ENCODE results near the gene GTF3C2.

GTF3C2 gene, protein sequence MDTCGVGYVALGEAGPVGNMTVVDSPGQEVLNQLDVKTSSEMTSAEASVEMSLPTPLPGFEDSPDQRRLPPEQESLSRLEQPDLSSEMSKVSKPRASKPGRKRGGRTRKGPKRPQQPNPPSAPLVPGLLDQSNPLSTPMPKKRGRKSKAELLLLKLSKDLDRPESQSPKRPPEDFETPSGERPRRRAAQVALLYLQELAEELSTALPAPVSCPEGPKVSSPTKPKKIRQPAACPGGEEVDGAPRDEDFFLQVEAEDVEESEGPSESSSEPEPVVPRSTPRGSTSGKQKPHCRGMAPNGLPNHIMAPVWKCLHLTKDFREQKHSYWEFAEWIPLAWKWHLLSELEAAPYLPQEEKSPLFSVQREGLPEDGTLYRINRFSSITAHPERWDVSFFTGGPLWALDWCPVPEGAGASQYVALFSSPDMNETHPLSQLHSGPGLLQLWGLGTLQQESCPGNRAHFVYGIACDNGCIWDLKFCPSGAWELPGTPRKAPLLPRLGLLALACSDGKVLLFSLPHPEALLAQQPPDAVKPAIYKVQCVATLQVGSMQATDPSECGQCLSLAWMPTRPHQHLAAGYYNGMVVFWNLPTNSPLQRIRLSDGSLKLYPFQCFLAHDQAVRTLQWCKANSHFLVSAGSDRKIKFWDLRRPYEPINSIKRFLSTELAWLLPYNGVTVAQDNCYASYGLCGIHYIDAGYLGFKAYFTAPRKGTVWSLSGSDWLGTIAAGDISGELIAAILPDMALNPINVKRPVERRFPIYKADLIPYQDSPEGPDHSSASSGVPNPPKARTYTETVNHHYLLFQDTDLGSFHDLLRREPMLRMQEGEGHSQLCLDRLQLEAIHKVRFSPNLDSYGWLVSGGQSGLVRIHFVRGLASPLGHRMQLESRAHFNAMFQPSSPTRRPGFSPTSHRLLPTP

DNA sequence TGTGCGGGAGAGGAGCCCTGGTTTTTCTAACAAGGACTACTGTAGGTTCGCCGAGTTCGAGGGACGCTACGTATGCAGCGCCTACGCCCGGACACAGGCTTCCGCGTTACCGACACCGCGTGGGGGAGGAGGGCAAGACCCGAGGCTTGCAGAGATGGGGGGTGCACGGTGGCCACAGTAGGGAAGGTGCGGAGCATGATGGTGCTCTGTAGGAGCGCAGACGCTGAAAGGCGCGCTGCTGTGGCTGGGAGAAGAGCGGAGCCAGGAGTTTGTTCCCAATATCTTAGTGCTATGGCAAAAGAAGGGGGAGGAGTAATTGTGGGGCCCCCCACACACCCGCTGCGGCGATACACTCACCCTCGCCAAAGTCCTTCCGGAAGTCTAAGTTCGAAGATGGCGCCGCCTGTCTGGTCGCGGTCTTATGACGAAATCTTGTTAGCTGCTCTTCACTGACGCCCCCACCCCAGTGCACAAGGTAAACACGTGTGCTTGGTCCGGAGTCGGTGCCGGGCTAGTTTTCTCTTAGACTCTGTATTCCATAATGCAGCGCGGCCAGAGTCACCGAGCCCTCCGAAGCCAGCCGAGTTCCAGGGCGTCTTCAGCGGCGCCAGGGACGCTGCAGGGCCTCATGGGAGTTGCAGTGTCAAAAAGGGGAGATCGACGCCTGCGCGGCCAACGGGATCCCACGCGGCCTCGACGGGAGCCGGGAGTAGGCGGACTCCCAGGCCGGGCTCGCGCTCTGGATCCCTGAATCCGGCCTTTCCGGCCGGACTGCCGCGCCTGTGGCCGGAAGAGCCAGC, at the start of gene GTF3C2:
TSS of gene GTF3C2 (minus strand) at position 383 of the 800 bp plus-strand sequence. CDS start 13,210 bp downstream, outside the sequence.
- peak; percentile 72 for FAIRE-seq
- peak; percentile 97 for DNase-seq (ENCODE audit: insufficient read length, low spot score)

DNA sequence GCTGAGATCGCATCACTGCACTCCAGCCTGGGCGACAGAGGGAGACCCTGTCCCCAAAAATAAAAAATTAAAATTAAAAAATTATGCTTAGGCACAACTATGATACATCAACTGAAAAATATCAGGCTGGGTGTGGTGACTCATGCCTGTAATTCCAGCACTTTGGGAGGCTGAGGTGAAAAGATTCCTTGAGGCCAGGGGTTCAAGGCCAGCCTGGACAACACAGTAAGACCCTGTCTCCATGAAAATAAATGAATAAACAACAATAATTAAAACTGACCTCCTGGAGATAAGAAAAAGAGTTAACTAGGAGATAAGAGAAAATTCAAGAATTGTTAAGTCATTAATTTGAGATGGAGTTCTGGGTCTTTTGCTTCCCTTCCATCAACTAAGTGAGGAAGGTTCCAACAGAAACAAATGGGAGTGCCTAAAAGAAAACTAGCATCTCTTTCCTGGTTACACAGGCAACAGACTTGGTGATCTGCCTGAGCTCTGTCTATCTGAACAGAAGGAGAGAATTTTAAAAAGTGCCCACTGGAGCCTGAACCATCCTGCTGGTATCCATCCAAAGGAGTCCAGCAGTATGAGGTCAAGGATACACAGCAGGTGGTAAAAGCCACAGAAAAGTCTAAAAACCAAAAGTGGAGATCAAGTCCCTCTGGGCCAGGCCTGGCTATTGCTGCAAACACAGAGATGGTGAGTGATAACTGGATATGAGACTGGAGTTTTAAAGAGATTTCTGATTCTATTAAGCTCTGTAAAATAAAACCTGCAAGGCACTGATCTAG, 44.0 kb upstream of the GTF3C2 start:
- no peak for DNase-seq (ENCODE audit: insufficient read length, low spot score)
- no peak for FAIRE-seq

DNA sequence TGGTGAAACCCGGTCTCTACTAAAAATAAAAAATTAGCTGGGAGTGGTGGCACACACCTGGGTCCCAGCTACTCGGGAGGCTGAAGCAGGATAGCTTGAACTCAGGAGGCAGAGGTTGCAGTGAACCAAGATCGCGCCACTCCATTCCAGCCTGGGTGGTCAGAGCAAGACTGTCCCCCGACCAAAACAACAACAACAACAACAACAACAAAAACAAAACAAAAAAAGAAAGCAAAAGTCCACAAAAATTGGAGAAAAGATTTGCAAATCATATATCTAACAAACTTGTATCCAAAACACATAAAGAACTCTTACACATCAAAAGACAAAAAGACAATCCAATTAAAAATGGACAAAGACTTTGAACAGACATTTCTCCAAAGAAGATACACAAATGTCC, 42.4 kb upstream of the GTF3C2 start:
- no peak for DNase-seq (ENCODE audit: insufficient read length, low spot score)
- no peak for FAIRE-seq

DNA sequence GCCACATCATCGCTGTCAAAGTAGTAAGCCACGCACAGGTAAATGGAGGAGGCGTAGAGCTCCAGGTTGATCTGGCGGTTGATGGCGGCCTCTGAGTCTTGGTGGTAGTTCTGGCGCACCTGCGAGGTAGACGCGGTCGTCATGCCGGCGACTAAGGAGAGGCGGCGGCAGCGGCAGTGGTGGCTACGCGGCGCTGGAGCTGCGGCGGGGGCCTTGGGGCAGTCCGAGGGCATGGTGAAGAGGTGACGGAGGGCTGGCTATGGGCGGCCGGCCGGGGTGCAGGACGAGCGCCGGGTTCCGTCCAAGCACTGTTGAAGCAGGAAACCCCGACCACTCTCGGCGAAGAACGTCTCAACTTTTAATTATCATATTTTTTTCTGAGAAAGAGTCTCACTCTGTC, 36.7 kb upstream of the GTF3C2 start:
- no peak for DNase-seq (ENCODE audit: insufficient read length, low spot score)
- FAIRE-seq: no peak

DNA sequence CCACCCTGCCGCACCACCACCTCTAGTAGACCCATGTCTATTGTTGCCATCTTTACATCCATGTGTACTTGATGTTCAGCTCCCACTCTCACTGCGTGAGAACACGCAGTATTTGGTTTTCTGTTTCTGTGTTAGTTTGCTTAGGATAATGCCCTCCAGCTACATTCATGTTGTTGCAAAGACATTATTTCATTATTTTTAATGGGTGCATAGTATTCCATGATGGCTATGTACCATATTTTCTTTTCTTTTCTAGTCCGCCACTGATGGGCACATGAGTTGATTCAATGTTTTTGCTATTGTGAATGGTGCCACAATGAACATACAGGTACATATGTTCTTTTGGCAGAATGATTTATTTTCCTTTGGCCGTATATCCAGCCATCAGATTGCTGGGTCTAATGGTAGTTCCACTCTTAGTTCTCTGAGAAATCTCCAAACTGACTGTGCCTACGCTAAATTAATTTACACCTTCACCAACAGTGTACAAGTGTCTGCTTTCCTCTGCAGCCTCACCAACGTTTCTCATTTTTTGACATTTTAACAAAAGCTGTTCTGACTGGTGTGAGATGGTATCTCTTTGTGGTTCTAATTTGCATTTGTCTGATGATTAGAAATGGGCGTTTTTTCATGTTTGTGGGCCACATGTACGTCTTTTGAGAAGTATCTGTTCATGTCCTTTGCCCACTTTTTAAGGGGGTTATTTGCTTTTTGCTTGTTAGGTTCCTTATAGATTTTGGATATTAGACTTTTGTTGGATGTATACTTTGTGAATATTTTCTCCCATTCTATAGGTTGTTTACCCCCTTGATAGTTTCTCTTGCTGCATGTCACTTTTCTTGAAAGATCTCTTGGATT, 34.5 kb upstream of the GTF3C2 start:
- DNase-seq (ENCODE audit: insufficient read length, low spot score) (no peak), FAIRE-seq (no peak)

DNA sequence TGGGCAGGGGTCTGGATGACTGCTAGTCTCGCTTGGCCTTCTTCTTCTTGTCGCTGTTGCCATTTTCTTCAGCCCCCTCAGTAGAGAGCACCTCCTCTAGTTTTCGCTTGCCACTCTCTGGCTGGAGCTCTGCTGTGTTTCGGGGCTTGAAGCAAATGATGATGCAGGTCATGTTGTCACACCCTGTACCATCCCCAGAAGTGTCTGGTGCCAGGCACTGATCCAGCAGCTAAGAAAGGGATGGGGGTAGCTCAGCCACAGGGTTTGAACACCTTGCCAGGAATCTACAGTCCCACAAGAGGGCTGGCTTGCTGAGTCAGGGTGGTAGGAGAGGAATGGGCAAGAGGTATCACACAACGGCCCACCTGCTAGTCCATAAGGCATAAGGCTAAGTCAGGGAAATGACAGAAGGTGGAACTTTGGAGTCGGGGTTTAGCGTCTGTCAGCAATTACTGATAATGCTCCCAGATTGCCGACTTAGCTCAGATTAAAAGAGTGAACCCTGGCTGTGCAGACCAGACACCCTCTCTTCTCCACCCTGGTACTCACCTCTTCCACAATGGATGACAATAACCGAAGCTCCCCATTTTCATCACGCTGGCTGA, 25.1 kb upstream of the GTF3C2 start:
- no peak for DNase-seq (ENCODE audit: insufficient read length, low spot score)
- FAIRE-seq: no peak

DNA sequence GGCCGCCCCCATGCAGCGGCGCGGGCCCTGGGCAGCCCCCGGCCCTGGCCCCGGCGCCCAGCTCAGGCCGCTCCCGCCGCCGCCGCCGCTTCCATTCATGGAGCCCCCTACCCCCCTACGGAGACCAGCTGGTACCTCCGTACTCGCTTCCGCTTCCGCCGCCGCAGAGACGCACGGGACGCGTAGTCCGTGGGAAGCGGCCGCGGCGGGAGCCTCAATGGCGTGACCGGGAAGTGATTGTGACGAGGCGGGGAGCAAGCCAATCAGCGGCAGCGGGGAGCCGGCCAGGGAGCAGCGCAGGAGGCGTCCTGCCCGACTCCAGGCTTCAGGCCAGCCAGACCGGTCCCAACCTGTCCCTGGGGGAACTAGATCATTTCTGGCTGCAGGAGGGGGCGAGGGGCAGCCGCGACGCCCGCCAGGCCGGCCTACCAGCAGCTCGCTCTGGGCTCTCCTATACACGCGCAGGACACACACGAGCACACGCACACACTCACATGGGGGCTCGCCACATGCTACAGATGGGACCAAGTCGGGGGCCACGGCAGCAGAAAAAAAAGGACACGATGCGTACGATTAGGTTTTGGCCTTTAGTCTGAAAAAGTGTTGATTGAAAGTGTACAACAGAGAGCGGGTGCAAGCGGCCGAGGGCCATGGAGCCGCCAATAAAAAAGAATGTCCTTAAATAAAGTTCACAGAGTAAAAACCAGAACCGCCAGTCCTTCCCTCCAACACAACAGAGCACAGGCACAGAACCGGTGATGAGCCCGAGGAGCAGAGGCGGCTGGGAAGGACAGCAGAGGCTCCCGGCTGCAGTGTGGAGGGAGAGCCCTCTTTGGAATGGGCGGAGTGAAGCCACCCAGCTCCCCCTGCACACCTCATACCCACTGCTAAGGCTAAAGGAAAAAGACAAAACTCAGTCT, 24.3 kb upstream of the GTF3C2 start, which contains the start of gene ZNF513:
TSS of gene ZNF513 (minus strand) at position 109 of the 920 bp plus-strand sequence. CDS start 208 bp downstream, outside the sequence.
- peak; percentile 98 for FAIRE-seq

DNA sequence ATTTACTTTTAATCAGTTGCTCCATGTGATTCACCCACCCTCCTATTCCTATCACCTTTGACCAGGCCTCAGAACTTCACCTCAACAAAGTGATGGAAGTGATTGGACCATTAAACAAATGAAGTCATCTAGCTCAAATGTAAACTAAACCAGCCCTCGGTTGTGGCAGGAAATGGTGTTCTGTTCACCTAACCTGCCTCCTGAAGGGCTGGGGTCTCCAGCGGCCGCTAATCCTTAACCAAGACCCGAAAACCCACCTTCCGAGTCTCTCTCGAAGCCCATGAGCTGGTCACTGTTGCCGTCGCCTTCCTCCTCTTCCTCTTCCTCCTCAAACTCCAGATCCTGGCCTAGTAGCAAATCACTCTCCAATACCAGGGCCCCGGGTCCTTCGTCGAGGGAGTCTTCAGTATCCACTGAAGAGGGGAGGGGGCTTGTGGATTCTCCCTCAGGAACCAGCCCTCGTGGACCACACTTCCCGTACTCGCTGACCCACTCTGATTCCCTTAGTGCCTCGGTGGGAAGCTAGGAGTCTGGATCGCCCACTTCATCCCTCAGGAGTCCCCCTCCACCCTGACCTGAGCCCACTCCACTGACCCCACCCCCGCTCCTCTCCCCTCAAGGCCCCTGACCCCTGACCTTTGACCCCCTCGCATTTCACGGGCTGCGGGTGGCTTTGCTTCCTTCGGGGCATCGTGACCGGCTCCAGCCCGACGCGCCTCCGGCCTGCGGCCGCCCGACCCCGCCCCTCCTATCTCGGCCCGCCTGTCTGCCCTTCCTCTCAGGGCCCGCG, 23.5 kb upstream of the GTF3C2 start:
- FAIRE-seq: no peak

More for the DNA sequence above, 24.3 kb upstream of the GTF3C2 start, which contains the start of gene ZNF513:
- peak; percentile 91 for DNase-seq (ENCODE audit: insufficient read length, low spot score)

DNA sequence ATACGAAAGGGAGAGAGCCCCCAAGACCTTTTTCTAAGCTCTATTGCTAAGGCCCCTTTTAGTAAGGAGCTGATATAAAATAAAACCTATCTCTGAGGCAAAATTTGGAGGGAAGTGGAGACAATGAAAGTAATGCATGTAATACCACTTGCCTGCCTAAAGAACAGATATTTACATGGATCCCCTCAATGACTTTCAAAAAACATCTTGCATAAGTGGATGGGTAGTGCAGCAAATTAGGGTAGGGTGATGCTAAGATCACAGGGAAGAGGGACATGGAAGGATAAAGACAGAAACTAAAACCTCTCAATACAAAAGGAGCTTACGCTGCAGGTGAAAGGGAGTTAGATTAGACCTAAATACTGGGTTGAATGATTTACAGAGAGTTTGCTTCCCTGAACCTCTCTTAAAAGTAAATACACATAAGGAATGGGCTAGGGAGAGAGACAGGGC, 22.8 kb upstream of the GTF3C2 start:
- no peak for DNase-seq (ENCODE audit: insufficient read length, low spot score)
- no peak for FAIRE-seq

More for the DNA sequence above, 23.5 kb upstream of the GTF3C2 start:
- DNase-seq (ENCODE audit: insufficient read length, low spot score): peak; percentile 29

DNA sequence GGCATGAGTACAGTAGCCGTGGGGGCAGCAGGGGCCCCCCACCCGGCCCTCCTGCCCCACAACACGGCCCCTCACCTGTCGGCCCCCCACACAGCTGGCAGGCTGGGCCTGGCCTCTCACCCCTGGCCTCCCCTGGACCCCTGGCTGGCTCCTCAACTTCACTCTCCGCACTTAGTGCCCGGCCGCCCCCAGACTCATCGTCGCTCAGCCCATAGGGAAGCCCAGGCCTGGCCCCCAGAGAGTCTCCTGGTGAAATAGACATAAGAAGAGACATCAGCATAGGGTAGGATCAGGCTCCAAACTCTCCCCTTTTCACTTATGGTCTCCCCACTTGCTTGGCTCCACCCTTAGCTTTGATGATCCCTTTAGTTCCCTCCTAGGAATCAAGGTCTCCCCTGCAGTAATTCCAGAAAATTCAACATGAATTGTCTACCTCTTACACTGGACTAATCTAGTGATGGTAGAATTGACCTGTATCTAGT, 22.3 kb upstream of the GTF3C2 start:
- DNase-seq (ENCODE audit: insufficient read length, low spot score) (no peak), FAIRE-seq (no peak)

DNA sequence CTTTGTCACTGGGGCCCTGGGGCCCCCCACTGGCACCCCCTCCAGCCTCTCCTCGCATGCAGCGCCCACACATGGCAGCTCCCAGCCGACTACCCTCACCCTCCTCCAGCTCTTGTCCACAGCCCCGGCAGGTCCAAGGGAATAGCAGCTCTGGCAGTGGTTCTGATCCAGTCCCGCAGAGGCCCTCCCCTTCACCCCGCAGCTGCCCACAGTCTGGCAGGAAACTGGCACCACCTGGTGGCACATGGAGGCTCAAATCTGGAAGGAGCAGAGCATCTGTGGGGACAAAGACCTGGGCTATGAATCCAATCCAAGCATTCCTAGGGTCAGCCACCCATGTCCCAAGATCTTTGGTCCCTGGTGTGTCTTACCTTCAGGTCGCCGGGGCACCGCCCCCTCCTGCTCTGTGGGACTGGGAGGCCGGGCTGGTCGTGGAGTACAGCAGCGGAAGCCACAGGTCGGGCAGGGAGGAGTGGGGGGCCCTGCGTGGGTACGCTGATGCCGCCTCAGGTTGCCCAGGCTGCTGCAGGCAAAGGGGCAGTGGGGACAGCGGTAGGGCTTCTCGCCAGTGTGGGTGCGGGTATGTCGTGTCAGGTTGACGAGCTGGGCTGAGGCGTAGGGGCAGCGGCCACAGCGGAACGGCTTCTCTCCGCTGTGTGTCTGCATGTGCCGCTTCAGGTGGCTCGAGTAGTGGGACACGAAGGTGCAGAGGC, 21.7 kb upstream of the GTF3C2 start:
- FAIRE-seq: no peak
- DNase-seq (ENCODE audit: insufficient read length, low spot score): no peak

DNA sequence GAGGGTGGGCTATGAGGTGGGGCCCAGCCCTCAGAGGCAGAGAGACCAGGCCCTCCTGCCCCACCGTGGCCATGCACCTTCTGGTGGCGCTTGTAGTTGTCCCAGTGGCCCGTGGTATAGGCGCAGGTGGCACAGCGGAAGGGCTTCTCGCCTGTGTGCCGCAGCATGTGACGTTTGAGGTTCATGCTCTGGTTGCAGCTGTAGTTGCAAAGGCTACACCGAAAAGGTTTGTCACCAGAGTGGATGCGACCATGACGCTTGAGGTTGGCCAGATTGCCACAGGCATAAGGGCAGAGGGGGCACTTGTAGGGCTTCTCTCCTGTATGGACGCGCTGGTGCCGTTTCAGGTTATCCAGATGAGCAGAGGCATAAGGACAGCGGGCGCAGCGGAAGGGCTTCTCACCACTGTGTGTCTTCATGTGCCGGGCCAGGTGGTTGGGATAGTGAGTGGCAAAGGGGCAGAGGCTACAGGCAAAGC, 21.1 kb upstream of the GTF3C2 start:
- DNase-seq (ENCODE audit: insufficient read length, low spot score) (no peak), FAIRE-seq (no peak)

DNA sequence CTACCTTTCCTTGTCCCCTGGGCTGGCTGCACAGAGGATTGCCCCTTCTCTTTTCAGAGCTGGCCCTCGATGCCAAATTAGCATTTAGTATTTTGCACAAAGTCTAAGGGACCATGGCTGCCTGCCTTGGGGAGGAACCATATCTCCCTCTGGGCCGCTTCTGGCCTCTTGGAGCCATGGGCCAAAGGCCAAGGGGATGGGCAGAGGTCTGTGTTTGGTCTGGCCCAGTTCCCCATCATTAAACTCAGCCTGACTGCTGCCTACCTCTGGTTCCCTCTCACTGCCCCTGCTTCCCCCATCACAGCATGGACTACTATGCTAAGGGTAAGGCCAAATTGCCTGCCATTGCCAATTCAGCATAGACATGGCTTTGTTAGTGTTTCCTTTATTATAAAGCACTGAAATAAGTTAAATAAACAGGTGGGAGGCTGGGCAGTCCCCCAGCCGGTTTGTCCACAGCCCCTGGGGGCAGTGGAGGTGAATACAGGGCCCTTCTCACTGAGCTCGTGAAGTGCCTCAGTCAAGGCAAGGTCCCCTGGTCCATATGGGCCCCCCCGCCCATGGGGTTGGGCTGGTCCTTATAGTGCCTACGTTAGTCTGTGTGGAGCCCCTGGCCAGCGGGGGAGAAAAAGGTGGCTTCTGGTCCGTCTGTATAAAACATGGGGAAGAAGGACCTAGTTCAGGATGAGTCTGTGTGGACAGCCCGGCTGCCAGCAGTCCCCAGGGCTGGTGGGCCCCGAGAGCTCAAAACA, 20.5 kb upstream of the GTF3C2 start:
- no peak for DNase-seq (ENCODE audit: insufficient read length, low spot score)
- no peak for FAIRE-seq

DNA sequence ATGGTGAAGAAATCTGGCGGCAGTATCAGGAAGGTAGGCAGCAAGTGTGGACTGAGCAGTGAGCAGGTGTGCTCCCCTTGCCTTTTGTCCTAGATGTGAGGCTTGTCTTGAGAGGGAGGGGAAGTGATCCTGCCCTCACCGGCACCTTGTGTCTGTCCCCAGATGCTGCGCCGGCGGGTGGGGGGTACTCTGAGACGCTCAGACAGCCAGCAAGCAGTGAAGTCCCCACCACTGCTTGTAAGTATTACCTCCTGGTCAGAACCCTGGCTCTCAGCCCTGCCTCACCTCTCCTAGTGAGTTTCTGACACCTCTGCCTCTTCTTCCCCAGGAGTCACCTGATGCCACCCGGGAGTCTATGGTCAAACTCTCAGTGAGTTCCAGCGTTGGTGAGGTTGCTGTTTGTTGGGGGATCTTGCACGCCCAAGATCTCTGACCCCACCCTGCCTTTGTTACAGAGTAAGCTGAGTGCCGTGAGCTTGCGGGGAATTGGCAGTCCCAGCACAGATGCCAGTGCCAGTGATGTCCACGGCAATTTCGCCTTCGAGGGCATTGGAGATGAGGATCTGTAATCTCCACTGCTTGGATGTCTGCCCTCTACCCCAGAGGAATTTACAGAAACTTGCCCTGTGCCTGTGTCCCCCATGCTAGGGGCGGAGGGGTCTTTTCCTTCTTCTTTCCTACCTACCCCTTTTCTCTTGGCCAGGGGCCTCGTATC, 19.7 kb upstream of the GTF3C2 start:
- FAIRE-seq: no peak
- DNase-seq (ENCODE audit: insufficient read length, low spot score): no peak

Measured in HTR-8/SVneo (cell line).